ENCODE data around the gene CCDC60.

CCDC60 gene

DNA sequence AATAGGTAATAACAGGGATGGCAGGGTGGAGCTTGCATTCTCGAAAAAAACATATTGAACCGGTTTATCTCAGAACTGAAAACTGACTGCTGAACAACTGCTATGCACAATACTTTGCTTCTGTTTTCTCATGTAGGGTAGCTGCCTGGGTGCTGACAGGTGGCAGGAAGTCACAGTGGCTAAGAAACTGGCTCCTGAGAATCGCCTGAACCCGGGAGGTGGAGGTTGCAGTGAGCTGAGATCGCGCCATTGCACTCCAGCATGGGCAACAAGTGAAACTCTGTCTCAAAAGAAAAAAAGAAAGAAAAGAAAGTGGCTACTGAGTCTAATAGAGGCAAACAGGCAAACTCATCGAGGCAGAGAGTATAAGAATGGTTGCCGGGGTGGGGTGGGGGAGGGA lies 113.1 kb downstream of the CCDC60 start:
- no peak for DNase-seq

DNA sequence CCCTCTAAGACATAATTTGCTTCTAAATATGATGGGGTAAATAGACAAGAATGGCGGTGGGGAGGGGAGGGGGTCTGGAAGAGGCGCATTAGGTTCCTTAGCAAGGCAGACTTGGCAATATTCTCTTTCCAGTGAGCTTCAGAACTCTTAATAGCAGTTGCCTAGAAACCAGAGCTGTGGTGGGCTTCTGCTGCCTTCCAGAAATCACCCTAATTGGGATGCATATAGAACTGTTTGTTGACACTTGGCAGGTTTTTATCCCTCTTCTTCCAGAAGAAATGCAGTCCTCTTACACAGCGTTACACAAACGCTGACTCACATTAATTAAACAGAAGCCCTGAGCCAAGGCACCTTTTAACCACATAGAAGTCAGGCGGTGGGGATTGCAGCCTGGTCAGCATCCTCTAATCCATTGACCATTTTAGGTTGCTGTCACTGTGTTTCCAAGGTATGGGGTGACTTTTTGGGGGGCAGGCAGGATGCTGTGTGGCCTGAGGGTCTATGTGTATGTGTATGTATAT lies 114.1 kb downstream of the CCDC60 start:
- no peak for DNase-seq

DNA sequence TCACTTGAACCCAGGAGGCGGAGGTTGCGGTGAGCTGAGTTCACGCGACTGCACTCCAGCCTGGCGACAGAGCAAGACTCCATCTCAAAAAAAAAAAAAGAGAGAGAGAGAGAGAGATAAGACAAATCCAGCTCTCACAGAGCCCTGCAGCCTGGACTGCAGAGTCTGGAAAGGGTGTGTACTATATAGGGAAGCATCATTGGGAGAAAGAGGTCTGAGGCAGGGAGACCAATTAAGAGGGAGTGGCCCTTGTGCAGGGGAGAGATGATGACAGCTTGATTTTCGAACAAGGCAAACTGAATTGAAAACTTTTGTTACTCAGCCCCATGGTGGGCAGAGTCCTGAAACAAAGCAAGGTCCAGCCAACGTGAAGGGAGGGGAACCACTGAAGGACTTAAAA lies 116.2 kb downstream of the CCDC60 start:
- no peak for DNase-seq

DNA sequence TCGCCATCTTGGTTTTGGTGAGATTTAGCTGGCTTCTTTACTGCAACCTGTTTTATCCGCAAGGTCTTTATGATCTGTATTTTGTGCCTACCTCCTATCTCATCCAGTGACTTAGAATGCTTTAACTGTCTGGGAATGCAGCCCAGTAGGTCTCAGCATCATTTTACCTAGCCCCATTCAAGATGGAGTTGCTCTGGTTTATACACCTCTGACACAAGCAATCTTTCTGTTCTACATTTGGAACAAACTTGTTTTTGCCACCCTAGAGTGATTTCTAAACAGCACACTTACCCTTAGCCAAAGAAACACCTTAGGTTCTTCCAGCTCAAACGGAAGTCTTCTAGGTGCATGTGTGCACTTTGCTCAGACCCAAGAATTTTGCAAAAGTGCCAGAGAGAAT lies 122.3 kb downstream of the CCDC60 start:
- DNase-seq: no peak

DNA sequence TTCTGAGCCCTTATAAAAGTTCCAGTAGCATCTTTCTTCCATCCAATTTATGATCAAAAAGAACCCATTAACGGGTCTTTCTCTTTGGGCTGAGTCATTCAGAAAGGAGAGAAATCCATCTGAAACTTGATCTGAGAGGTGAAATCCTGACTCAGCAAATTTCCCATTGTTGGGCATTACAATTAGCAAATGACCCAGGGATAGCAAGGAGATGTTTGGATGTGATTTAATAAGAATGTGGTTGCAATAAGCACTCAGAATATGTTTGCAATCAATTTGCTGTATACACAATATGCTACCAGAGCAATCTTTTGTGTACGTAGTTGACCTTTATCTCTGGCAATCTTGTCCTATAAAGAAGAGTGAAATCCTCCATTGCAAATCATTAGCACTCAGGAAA lies 122.7 kb downstream of the CCDC60 start:
- no peak for DNase-seq

DNA sequence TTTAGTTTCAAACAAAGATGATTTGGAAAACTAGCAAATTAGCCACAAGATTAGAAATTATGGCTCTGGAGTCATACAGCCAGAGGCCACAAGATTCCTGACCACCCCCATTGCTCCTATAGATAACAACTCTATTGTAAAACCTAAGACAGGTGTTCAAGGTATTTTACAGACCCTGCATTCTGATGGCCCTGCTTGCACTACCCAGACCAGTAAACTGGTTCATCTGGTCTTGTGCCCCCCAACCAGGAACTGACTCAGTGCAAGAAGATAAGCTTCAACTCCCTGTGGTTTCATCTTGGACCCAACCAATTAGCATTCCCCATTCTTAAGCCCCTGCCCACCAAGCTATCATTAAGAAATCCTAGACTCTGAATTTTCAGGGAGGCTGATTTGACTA lies 125.0 kb downstream of the CCDC60 start:
- DNase-seq: no peak

DNA sequence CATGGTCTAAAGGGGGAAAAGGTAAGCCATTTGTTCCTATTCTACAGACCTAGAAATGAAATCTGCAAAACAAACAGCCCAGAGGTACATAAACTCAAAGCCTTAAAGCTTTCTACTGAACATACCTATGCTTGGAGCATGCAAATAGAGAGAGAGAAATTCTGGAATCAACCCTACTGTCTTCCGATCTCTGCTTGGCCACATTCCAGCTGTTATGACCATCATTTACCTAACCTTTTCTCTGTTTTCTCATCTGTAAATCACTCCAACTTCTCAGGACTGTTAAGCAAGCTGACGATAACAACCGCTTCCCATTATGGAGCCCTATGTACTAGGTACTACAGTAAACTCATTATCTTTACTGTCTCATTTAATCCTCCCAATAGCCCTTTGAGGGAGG lies 126.3 kb downstream of the CCDC60 start:
- no peak for DNase-seq

DNA sequence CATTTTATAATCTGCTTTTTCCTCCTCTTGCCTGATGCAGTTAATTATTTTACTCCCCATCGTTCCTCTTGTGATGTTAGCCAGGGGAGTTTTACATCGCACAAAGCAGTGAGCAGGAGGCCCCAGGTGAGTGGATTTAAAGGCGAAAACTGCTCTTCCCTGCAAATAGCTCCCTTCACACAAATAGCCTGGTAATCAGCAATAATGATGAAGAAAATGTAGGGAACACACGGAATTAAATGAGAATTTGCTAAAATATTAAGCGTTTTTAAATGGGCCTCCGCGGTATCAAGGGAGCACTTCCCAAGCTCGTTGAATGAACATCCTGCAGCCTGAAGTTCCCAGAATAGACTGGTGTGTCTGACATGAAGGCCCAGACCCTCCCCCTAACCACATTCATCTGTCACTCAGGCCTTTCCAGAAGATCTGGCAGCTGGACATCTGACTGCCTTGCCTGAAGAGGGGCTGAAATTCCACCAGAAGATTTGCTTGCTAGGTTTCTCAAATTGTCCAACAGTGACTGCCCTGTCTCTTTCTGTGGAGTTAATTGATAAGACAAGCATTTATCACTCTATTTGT lies 127.2 kb downstream of the CCDC60 start:
- DNase-seq: no peak

DNA sequence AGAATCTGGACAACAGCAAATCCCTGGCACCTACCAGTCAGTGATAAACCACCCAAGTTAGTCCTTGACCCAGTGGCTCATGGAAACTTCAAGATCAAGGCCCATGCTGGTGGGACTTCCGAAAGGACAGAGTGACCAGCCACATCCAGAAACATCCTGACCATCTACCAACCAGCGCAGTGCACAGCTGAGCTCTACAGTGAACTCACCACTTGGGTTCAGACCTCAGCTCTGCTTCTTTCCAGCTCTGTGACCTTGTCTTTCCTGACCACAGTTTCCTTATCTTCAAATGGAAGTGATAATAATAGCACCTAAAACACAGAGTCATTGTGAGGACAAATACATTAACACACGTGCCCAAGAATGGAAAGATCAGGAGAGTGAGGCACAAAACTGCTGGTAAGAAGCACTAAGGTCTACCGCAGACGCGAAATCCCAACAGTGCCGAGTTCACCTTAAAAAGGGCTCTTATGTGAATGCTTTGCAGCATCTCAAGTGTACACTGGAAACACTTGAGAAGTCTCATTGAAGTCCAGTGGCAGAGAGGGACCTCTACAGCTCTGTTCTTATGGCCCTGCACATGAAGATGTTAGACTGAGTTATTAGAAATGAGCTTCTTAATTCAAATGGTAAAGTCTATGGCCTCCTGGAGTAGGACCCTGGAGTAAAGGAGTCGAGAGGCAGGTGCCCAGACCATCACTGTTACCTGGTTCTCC lies 128.8 kb downstream of the CCDC60 start:
- no peak for DNase-seq

DNA sequence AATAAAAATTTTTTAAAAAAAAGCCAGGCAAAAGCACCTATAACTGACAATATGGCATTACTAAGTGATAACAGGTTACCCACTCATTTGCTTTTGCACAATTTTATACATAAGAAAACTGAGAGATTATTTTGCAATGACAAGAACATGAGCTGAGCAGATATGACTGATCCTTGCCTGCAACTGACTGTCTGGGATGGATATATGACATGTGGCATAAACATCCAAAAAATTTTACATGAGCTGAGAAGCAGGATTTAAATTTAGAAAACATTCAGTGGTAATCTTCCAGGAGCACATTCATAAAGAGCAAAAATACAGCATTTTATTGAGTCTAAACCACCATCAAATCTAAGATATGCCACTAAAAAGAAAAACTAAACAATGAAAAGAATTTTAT lies 133.8 kb downstream of the CCDC60 start:
- DNase-seq: no peak

DNA sequence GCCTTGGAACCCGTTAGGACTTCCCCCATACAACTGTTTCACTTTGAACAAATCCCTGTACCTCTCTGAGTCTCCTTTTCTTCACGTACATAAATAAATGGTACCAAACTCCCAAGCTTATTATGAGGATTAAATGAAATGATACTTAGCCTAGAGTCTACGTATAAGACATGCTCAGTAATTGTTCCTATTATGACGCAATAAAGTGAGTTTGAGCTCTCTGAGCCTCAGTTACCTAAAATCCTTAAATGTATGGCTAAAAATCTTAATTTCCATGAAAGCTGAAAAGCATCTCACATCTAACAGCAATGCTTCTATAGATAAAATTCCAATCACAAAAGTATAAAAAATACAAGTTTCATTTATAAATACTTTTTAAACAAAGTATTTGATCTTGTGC lies 141.1 kb downstream of the CCDC60 start:
- DNase-seq: no peak

DNA sequence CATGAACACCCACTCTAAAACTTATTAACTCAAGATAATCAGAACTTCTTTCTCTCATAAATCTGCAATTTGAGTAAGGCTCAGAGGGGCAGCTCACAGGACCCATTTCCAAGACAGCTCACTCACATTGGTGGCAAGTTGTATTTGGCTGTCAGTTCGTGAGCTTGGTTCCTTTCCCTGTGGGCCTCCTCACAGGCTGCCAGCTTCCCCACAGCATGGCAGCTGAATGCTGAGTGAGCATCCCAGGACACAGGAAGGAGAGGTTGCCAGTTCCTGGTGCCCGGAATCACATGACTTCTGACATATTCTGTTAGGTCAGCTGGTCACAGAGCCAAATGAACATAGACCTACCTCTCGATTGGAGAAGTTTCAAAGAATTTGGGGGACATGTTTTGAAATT lies 142.4 kb downstream of the CCDC60 start:
- no peak for DNase-seq

DNA sequence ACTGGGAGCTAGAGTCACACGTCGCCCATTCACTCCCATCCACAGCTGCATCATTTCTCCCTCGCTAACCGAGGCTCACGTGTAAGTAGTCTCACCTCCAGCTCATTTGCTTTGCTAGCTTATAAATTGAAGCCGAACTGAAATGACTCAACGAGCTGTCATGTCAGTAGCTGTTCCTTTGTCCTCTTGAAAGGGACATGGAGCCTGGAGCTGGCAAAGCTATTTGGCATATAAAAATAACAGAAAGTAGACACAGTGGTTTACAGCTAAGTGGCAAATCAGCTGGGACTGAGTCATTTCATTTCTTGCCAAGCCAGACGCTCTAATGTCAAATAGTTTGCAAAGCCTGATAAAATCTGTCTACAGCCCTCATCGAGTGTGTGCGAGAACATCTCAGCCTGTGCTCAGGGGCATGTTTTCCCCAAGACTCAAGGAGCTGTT lies 144.6 kb downstream of the CCDC60 start:
- DNase-seq: no peak

DNA sequence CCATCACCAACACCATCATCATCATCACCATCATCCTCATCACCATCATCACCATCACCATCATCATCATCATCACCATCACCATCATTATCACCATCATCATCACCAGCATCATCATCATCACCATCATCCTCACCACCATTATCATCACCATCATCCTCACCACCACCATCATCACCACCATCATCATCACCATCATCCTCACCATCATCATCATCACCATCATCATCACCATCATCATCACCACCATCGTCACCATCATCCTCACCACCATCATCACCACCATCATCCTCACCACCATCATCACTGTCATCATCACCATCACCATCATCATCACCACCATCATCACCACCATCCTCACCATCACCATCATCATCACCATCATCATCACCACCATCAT lies 146.0 kb downstream of the CCDC60 start:
- DNase-seq: no peak

DNA sequence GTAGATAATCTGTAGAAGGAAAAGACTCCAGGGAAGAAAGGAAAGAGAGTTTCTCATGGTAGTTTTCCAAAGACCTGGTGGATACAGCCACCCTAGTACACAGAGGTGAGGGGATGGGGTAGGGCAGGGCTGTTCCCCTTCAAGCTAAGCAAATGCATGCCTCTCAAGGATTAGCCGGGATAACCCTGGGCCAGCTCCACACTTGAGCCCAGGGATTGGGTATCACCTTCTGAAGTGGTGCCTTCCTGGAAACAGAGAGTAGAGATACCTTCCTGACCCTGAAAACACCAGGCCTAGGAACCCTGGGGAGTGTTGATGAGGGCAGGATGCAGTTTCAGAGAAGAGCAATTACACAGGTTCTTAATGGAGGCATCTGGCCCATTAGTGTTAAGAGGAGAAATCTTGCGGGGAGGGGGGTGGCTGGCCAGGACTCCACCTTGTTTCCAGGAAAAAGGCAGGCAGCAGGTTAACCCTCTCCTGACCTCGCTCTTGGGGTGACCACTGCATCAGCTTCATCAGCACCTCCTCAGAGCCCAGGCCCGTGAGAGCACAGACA lies 152.1 kb downstream of the CCDC60 start:
- no peak for DNase-seq

DNA sequence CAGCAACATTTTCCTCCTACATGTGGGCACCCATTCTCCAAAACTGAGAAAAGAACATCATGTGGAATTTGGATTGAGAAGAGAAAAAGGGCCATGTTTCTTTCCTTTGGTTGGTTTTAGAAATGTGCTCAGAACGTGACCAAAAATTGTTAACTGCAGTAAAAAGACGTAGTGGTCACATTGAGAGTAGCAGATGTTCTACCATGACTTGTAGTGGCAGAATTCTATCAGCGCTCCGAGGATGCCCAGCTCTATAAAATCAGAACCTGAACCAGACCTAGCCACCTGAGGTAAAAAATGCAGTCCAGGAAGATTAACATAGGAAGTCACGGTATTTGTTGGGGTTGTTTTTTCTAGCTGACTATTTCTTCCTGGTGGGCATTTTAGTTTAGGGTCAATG lies 157.3 kb downstream of the CCDC60 start:
- no peak for DNase-seq

DNA sequence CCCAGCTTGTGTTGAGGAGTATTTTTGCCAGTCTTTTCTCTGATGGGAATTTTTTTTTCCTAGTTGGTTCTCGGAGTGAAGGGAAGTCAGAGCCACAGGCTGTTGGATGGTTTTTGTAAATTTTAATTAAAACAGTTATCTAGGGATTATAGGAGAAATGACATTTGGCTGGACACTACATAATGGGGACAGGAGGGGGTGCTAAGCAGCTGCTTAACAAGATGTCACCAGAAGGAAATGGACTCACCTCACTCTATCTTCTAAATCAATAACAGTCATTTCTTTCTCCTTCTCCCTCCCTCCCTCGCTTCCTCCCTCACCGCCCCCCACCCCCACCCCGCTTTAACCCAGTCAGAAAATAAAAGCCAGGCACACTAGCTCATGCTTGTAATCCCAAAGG lies 165.7 kb downstream of the CCDC60 start:
- no peak for DNase-seq

DNA sequence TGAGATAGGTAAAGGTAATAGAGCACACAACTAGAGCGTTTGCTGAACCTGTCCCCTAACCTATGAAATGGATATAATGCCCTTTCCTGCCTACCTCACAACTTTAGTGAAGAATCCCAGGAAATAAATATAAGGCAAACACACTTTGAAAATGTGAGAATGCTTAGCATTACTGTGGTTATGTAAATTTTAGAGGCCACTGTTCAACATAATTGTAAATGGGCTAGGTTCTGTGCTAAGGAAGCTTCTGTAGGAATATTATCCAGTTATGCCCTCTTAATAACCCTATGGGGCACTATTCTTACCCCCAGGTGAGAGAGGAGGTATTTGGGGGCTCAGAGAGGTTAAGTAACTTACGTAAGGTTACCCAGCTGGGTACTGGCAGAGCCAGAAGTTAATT lies 166.5 kb downstream of the CCDC60 start:
- no peak for DNase-seq

DNA sequence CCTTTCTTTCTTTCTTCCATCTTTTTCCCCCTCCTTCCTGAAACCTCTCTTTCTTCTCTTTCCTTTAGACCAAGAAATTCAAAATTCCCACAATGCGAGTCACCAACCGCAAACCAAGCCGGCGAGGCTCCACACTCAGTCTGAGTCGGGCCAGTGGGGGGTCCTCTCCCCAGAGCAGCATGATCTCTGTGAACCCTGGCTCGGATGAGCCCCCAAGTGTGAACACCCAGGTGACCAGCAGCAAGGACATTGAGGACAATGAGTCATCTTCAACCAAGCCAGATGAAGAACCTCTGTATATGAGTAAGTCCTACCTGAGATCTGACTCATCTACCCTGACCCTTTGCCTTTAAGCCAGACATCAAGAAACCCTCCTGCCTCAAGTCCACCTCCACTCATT lies 170.5 kb downstream of the CCDC60 start:
- no peak for DNase-seq

DNA sequence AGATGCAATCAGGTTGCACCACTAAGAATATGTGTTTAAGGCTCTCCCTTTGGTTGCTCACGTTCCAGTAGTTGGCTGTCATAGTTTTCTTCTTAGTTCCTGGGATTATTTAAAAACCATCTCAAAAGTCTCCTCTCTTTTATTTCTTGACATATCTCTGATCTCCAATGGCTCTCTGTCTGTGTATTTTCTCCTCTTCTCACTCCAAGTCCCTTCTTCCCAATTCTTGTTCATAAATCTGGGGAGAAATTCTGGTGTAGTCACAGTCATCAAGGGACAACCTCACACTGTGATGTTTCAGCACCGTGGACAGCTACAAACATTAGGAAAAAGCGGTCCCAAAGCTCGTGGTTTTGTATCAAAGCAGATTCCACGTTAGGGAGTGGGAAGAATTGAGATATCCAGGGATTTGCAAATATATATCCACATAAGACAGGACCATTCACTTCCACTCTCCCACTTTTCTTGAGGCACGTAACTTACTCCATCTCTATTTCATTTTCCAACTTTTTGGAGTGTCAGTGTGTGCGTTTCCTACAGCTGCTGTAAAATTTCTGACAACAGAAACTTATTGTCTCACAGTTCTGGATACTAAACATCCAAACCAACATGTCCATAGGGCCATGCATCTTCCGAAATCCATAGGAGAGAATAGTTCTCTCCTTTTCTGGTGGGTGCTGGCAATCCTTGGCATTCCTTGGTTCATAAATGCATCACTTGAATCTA lies 178.4 kb downstream of the CCDC60 start:
- no peak for DNase-seq

DNA sequence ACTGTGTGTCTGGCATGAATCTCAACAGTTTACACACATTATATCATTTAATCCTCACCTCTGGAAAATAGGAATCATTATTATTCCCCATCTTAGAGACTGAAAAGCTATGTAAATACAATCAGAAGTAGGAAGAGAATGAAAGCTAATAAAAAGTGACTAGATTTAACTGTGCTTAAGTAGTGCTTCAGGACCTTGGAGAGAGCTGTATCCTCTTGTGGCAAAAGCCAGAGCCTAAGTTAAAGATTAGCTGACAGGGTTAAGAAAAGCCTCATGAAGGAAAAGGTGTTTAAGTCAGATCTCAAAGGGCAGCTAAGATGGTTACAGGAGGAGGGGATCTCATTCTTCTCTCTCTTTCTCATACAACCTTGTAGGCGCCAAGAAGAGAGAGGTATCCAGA lies 193.7 kb downstream of the CCDC60 start:
- no peak for DNase-seq

DNA sequence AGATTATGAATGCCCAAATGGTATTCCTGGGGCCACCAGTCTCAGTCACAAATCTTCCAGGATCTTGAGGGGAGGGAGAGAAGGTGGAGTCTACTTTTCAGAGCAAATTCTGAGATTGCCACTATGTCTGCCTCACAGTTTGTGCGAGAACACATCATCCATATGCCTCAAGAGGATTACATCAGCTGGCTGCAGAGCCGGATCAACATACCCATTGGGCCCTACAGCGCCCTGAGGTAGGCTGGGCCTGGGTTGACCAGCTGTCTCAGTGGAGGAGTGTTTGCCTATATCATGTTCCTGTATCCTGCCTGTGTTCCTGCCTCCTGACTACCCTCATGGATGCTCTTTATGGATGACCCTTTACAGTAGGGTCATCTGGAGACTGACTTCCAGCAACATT lies 205.9 kb downstream of the CCDC60 start:
- DNase-seq: no peak

DNA sequence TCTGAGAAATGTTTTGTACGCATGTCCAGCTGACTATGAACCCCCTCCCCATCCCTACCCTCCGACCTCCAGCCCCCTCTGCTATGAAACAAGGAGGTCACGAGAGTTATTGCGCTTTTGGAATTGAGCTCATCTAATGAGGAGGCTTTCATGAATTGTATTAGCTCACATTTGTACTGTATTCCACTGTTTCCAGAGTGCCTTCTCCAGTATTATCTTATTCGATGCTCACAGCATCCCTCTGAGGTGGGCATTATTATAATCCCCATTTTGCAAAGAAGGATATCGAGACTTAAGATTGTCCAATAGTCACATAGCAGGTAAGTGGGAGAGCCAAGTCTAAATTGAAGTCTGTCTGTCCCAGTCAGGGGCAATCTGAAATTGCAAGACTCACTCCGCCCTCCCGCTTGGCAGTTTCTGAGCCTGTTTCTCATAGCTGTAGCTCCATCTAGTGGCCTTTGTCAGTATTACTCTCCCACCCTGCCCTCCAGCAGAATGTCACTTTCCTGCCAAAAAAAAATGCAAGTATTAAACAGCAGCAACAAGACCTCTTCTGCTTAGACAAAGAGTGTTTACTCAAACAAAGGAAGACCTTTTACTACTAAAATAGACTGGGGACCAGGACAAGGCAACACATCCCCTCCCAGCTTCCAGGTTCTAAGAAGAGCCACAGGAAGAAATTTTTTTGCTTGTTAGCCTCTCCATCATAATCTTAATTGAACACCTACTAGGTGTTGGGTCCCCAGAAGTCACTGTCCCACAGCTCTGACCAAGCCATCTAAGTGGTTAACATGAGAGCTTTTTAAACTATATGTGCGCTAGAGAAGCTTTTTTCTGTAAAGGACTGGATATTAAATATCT lies 210.5 kb downstream of the CCDC60 start:
- peak; percentile 58 for DNase-seq
